GM12873 (cell line): ENCODE data around the gene EGF.

Experiments
- TF ChIP-seq, protein P1 (sequence below): IDR thresholded peaks from 2 replicates; pipeline ENCODE4 v1.5.1; 2012; ENCODE audit warnings: low read depth, mild to moderate bottlenecking, moderate library complexity, low read length, control low read depth; ENCODE audit not compliant: insufficient read depth; ENCODE audit errors: missing control alignments

EGF gene

DNA sequence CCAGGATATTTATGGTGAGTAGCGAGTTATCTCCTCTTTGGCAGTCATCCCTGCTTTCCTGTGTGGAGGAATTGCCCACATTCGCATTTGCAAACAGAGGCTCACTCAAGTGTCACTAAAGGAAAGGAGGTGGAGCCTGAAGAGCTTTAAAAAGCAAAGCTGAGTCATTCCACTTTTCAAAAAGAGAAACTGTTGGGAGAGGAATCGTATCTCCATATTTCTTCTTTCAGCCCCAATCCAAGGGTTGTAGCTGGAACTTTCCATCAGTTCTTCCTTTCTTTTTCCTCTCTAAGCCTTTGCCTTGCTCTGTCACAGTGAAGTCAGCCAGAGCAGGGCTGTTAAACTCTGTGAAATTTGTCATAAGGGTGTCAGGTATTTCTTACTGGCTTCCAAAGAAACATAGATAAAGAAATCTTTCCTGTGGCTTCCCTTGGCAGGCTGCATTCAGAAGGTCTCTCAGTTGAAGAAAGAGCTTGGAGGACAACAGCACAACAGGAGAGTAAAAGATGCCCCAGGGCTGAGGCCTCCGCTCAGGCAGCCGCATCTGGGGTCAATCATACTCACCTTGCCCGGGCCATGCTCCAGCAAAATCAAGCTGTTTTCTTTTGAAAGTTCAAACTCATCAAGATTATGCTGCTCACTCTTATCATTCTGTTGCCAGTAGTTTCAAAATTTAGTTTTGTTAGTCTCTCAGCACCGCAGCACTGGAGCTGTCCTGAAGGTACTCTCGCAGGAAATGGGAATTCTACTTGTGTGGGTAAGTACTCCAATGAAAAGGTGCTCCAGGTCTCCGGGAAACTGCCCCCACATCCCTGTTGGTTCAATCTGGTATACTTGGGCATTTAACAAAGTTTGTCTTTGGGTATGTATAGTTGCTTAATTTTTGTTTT lies at the start of gene EGF:
TSS of gene EGF (plus strand) at position 178 of the 890 bp plus-strand sequence. CDS start at position 631, 453 bp downstream.
- TF ChIP-seq, protein P1, sequence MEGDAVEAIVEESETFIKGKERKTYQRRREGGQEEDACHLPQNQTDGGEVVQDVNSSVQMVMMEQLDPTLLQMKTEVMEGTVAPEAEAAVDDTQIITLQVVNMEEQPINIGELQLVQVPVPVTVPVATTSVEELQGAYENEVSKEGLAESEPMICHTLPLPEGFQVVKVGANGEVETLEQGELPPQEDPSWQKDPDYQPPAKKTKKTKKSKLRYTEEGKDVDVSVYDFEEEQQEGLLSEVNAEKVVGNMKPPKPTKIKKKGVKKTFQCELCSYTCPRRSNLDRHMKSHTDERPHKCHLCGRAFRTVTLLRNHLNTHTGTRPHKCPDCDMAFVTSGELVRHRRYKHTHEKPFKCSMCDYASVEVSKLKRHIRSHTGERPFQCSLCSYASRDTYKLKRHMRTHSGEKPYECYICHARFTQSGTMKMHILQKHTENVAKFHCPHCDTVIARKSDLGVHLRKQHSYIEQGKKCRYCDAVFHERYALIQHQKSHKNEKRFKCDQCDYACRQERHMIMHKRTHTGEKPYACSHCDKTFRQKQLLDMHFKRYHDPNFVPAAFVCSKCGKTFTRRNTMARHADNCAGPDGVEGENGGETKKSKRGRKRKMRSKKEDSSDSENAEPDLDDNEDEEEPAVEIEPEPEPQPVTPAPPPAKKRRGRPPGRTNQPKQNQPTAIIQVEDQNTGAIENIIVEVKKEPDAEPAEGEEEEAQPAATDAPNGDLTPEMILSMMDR: no peak

GRCh38 chr4:109864134-109864533 lies 48.5 kb upstream of the EGF start:
- TF ChIP-seq, protein P1: no peak

- TF ChIP-seq, protein P1: no peak
These were observed 42.6 kb upstream of the EGF start for GRCh38 chr4:109870061-109870460.

- TF ChIP-seq, protein P1: no peak
These were observed 40.6 kb upstream of the EGF start for GRCh38 chr4:109872065-109872464.

GRCh38 chr4:109872950-109873656 lies 39.6 kb upstream of the EGF start:
- TF ChIP-seq, protein P1: no peak

GRCh38 chr4:109873791-109874514 lies 38.7 kb upstream of the EGF start:
- TF ChIP-seq, protein P1: no peak

- TF ChIP-seq, protein P1: no peak
These were observed 37.6 kb upstream of the EGF start for GRCh38 chr4:109875106-109875505.
